Liver (tissue), 2 donors: ENCODE results near the gene MRPL42.

Experiments
- GABPA ChIP-seq, 2 donors: IDR thresholded peaks in 1 of 2; conservative IDR thresholded peaks in 1 of 2; 2 replicates each; pipeline ENCODE4 v1.6.1; 2016; ENCODE audit warnings: antibody characterized with exemption in 2 of 2, mild to moderate bottlenecking in 1 of 2, moderate library complexity in 1 of 2
- RAD21 ChIP-seq, 2 donors: IDR thresholded peaks; 2 replicates each; pipeline ENCODE4 v1.6.1; 2016; ENCODE audit warnings: antibody characterized with exemption in 2 of 2, mild to moderate bottlenecking in 2 of 2
- donor health status: healthy.

DNA sequence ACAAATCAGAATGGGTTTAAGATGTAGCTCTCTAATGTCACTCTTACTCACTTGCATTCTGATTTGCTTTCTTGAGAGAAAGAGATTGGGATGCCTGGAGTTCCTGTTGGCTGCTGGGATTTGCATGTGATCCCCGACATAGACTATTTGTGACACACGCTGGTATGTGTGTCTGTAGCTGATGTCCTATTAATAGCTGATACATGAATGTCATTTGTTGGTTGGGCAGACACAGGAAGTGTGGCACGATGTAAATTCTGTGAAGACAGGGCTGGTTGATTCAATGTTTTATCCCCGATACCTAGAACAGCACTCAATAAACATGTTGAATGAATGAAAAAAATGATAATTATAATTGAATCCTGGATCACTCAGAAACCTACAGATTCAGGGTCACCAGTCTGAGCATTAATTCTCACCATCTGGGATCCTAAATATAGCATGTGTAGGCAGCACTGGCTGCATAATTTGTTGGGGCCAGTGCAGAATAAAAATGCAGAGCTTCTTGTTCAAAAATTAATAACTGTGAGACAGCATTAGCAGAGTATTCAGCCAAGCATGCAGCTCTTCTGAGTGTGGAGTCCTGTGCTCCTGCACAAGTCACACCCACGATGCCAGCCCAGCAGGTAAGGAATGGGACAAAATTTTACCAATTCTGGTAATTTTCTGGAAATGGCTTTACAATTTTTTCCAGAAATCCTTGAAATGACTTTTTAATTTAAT, 69.6 kb downstream of the MRPL42 start:
- TF ChIP-seq RAD21 (IDR thresholded peaks at IDR 0.05) (no peak), GABPA (IDR thresholded peaks at IDR 0.05 in 1 of 2, conservative IDR thresholded peaks at IDR 0.05 in 1 of 2) (no peak)
